Renal cortical epithelial cell (primary cell): ENCODE data around the gene FRMD4A. TPM values are rescaled to one million over a fixed set of nuclear protein-coding genes. Genes with fewer than 3 reads are reported as not detected.

Experiments
- DNase-seq: peaks from one replicate; pipeline ENCODE4 v3.0.0-alpha.2; 2011; ENCODE audit warnings: low read depth
- total RNA-seq: library from RNA; depleted of rRNA; stranded (reverse); fragments of >200 nt; gene quantifications from 2 replicates; pipeline ENCODE4 v1.2.3, GENCODE V29; 2014

Gene FRMD4A
- total RNA-seq, 1 donor from 2014 or later: 18.6 TPM

DNA sequence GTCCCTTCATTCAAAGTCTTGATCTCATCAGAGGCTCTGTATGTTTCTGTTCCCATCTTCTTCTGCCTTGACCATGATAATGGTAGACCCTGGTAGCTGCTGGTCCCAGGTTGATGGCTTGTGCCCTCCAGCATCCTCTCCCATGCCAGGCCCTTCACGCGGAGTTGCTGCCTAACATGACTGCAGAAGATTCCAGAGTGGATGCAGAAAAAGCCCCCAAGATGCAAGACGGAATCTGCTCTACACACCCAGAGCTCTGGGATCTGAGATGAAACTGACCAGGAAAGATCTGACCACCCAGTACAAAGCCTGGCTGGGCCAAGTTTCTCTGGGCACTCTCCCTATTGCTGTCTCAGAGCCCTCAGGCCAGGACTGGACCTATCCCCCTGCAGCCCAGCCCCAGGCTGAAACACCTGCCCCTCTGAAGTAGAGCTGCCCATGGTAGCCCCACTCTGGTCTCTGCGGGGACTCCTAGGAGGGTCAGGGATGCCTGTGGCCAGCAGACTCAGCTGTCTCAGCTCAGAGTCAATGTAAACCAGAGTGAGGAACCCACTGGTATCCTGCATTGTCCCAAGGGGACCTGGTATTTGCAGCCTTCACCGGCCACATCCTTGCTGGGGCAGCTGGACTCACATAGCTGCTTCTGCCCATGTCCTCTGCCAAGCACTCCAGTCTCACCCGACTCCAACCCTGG lies 9.5 kb upstream of the FRMD4A start:
- no peak for DNase-seq

DNA sequence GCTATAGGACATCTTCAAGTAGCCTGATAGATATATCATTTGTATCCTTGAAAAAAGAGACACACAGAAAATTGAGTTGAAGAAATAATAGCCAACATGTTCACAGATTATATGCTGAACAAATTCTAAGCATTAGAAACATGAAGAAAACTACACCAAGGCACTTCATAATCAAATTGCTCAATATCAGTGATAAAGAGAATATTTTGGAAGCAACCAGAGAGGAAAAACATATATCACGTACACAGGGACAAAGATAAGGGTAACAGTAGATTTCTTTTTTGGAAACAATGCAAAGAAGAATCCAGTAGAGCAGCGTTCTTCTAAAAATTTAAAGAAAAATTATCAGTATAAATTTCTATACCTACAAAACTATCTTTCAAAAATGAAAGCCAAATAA lies 6.0 kb upstream of the FRMD4A start:
- DNase-seq: no peak

- DNase-seq: no peak
Observed at GRCh38 chr10:14334771-14335170, 4.0 kb upstream of the FRMD4A start.

- no peak for DNase-seq
Observed at GRCh38 chr10:14333606-14334005, 2.9 kb upstream of the FRMD4A start.

GRCh38 chr10:14332903-14333302 lies 2.2 kb upstream of the FRMD4A start:
- no peak for DNase-seq

DNA sequence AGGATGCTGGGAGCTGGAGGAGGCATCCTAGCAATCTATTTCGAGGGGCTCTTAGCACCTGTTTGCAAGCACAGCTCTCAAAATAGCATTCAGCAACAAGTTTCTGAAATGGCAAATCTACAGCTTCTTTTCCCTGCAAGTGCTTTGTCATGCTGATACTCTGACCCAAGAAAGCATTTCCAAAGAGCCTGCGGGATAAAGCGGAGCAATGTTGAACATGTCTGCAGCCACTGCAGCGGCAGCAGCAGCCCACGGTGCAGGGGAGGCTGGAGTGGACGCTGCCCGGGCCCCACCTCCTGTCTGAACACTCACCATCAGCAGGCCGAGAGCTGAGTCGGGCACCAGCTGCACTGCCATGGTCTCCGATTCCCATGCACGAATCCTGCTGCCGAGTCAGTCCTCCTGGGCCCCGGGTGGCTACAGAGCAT lies 964 bp downstream of the FRMD4A start:
- no peak for DNase-seq

DNA sequence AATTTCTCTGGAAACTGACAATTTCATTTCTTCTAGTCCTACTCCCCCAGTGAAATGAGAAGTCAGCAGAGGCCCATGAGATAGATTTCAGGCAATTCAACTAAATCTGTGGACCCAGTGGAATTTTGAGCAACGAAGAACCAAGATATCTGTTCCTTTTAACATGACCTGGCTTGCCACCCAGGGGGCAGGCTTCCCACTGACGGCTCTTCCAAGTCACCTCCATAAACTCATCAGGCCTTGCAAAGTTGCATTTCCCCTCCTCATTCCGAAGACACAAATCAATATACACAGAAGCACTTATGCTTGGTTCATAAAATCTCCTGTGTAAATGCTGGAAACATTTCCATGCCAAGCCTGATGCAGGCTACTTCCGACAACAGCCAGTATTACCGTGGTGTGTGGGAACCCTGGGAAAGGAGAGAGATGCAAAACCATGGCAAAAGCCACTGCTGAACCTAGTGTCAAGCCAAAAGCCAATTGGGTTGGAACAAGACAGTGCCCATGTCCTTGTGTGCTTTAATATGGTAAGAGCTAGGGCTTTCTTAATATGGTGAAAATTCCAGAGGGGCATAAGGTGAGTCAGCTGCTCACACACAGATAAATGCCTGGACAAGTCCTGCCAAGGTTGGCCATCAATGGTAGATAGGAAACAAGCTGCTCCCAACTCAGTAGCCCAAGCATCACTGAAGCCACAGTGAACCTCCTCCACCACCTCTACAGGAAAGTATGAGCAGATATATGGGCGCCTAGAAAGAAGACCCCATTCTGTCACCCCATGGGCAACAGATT lies 1.6 kb downstream of the FRMD4A start:
- no peak for DNase-seq

- no peak for DNase-seq
Observed at GRCh38 chr10:14327527-14327926, 3.2 kb downstream of the FRMD4A start.

GRCh38 chr10:14326581-14326980 lies 4.1 kb downstream of the FRMD4A start:
- peak; percentile 43 for DNase-seq

GRCh38 chr10:14325325-14325955 lies 5.3 kb downstream of the FRMD4A start:
- DNase-seq: peak; percentile 10

DNA sequence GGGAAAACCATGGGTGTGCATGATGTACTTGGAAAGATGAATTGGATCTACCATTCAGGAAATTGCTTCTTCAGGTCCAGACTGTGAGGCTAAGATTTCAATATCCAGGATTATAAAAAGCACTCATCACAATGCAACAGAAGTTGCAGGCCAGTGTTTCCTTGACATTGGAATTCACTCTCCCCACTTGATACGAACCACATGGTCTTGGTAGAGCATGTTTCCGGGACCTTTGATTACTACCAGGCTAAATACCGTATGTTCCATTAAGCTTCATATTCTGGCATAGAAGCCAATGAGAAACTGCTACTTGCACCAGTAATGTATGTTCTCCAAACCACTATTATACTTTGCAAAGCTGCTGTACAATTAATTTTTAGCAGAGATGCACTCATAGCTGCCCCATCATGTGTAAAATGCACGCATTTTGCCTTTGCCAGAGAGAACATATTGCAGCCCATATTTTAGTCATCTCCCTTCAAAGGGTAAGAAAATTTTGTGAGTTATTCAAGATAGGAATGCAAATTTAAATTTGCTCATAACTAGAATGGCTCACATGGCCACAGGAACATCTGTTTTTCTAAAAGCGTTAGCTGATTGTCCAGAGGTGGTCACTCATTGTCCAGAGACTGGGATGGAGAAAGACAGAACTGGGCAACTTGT lies 8.1 kb downstream of the FRMD4A start:
- DNase-seq: no peak

DNA sequence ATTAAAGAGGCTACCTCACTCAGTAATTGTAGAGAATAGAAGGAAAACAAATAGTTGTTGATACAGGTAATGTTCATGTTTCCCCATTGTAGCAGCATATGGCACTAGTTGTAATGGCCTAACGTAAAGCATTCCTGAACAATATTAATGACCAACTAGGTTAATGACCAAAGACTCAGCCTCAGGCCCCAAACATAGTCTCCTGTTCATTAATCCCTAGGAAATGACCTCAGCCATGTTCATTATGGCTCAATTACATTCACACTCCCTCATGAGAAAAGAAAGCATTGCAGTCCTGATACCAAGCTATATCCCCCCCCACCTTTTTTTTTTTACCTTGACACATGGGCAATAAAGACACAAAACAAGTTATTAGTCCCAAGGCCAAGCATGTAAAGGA lies 12.7 kb downstream of the FRMD4A start:
- no peak for DNase-seq

GRCh38 chr10:14312014-14312413 lies 18.7 kb downstream of the FRMD4A start:
- no peak for DNase-seq

DNA sequence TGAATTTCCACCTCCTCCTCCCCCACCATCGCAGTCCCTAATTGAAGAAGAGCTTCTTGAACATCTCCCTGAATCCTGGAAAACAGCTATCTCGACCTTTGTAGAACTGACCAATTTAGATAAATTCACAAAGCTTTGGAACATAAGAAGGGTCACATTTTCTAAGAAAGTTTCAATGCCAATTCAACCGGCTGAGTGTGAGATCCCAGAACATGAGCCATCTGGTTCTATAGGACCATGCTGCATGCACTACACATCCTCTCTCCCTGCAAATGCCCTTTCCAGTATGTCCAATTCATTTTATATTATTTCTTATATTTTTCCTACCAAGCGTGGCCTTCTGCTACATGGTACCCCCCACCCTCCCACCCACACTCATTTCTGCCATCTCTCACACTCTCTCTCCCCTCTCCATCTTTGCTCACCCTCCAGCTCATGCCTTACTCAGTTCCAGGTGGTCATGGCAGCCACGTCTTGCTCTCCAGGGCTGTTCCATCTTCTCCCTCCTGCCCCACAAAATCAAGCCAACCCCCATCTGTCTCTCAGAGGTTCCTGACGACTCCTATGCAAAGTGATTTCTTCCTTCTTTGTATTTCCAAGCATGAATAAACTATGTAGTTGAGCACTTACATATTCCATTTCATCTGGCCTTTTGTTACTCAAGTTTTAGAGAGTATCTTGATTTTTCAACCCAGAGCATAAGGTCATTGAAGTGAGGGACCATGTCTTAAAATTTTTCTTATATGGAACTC lies 19.3 kb downstream of the FRMD4A start:
- no peak for DNase-seq

GRCh38 chr10:14309593-14309992 lies 21.1 kb downstream of the FRMD4A start:
- DNase-seq: no peak

DNA sequence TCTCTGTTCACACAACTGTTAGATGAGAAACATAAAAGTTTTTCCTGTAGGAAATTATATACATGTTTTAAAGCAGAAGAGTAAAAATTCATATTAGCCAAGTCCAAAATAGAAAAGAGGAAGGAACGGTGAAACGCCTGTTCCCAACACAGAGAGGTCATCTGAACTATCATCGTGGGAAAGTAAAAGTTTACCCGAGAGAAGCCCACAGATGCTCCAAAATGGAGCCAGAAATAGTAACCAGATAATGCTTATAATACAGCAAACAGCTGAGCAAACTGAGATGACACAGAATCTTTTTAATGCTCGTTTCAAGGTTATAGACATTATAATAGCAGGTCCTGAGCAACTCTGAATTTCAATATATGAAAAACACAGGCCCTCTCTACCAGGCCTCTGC lies 24.5 kb downstream of the FRMD4A start:
- no peak for DNase-seq

- no peak for DNase-seq
Observed at GRCh38 chr10:14304046-14304445, 26.7 kb downstream of the FRMD4A start.

DNA sequence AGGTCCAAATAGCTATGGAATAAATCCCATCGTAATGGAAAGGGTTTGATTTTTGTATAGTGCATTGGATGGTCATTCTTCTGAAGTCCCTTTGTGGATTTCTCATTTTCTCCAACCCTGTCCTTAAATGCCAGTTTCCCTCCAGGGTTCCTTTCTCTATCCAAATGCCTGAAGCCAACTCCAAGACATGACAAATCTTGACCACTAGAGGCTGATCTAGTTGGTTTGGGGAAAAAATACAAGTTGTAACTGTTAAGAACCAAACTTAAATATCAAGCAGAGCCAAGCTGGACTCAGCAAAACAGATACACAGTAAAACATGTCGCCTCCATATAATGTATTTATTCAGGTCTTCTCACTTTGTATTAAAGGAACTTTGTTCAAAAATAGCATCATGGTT lies 28.7 kb downstream of the FRMD4A start:
- DNase-seq: peak; percentile 35

- DNase-seq: no peak
Observed at GRCh38 chr10:14299556-14299955, 31.2 kb downstream of the FRMD4A start.

DNA sequence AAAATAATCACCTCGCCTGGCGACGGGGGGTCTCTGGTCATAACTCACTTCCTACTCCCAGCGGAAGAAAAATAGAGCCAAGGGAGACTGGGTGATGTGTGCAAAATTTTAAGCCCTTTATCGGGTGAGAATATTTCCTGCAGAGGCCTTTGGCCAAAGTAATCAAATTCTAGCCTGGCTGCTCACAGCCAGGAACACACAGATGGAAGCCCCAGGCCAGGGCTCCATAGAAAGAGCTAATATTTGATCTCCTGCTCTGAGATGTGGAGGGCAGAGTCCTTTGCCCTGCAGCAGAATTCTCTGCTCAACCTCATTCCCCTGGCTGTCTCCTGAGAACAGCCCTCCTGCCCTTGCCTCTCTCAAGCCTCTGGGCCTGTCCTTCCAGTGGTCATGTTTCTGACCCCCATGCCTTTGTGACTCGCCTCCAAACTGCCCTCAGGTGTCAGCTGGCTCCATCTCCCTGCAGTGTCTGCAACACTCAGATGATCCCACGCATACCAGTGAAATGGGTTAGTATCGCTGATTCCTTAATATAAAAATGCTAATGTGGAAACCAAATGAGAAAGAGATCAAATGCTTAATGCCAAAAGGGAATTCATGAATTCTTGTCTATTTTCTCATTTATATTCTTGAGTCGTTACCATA lies 34.5 kb downstream of the FRMD4A start:
- DNase-seq: no peak
